Measurements from ENCODE around the gene BRSK2. TPM values are rescaled to one million over a fixed set of nuclear protein-coding genes. Genes with fewer than 3 reads are reported as not detected.

BRSK2 gene
- polyA plus RNA-seq, 4 donors = 0.27 to 7.9 (median 3.3) TPM; not detected in 1

- peaks cover 5 to 72% (median 9%) of the 10 kb centered on the region in 3 donors for H3K36me3 ChIP-seq (ENCODE audit: control insufficient read depth in 3 of 3, insufficient read depth in 2 of 3, low read depth in 1 of 3, low read length in 3 of 3)
- no peak for DNase-seq
- H3K4me3 ChIP-seq (ENCODE audit: low read depth in 1 of 3, low read length in 3 of 3) = no peak overlapping the region
- no peaks in the 10 kb centered on the region for H3K9me3 ChIP-seq (ENCODE audit: control insufficient read depth in 2 of 2, insufficient read depth in 1 of 2, low read depth in 1 of 2, low read length in 1 of 2)
- no peaks in the 10 kb centered on the region for H3K27me3 ChIP-seq (ENCODE audit: control insufficient read depth in 3 of 3, insufficient read depth in 3 of 3, low read length in 3 of 3)
- H3K27ac ChIP-seq (ENCODE audit: low read depth in 1 of 3, low read length in 2 of 3) = peak overlapping the region in 1 of 3 donors; percentile 83
- 87 to 90% (median 90%) methylated on average over 32 of the region's 32 CpGs for WGBS, 3 donors
- no peak for FAIRE-seq
- peaks cover 10 to 17% (median 14%) of the 10 kb centered on the region in 3 donors for H3K4me1 ChIP-seq (ENCODE audit: control insufficient read depth in 3 of 3, insufficient read depth in 2 of 3, low read depth in 1 of 3, low read length in 2 of 3)
These were observed 93.1 kb downstream of the BRSK2 start for GRCh38 chr11:1482581-1483444.

- H3K27me3 ChIP-seq (ENCODE audit: control insufficient read depth in 3 of 3, insufficient read depth in 3 of 3, low read length in 3 of 3) = no peaks in the 10 kb centered on the region
- H3K36me3 ChIP-seq (ENCODE audit: control insufficient read depth in 3 of 3, insufficient read depth in 2 of 3, low read depth in 1 of 3, low read length in 3 of 3) = peaks cover 0 to 66% (median 5%) of the 10 kb centered on the region in 3 donors
- FAIRE-seq (no peak), DNase-seq (no peak)
- no peaks in the 10 kb centered on the region for H3K9me3 ChIP-seq (ENCODE audit: control insufficient read depth in 2 of 2, insufficient read depth in 1 of 2, low read depth in 1 of 2, low read length in 1 of 2)
- H3K27ac ChIP-seq (ENCODE audit: low read depth in 1 of 3, low read length in 2 of 3) = peak overlapping the region in 1 of 3 donors; percentile 41
- 59 to 70% (median 63%) methylated on average over 6 of the region's 6 CpGs for WGBS, 3 donors
- H3K4me3 ChIP-seq (ENCODE audit: low read depth in 1 of 3, low read length in 3 of 3) = no peak overlapping the region
- H3K4me1 ChIP-seq (ENCODE audit: control insufficient read depth in 3 of 3, insufficient read depth in 2 of 3, low read depth in 1 of 3, low read length in 2 of 3) = peaks cover 10 to 17% (median 14%) of the 10 kb centered on the region in 3 donors
These were observed 93.8 kb downstream of the BRSK2 start for GRCh38 chr11:1483445-1483961.

GRCh38 chr11:1484061-1484671, 94.4 kb downstream of the BRSK2 start:
- peaks cover 10 to 17% (median 14%) of the 10 kb centered on the region in 3 donors for H3K4me1 ChIP-seq (ENCODE audit: control insufficient read depth in 3 of 3, insufficient read depth in 2 of 3, low read depth in 1 of 3, low read length in 2 of 3)
- WGBS, 3 donors = 88 to 93% (median 92%) methylated on average over 17 of the region's 17 CpGs
- H3K27me3 ChIP-seq (ENCODE audit: control insufficient read depth in 3 of 3, insufficient read depth in 3 of 3, low read length in 3 of 3) = no peaks in the 10 kb centered on the region
- no peak for DNase-seq
- H3K9me3 ChIP-seq (ENCODE audit: control insufficient read depth in 2 of 2, insufficient read depth in 1 of 2, low read depth in 1 of 2, low read length in 1 of 2) = no peaks in the 10 kb centered on the region
- H3K36me3 ChIP-seq (ENCODE audit: control insufficient read depth in 3 of 3, insufficient read depth in 2 of 3, low read depth in 1 of 3, low read length in 3 of 3) = peaks cover 0 to 62% (median 5%) of the 10 kb centered on the region in 3 donors
- no peak overlapping the region for H3K27ac ChIP-seq (ENCODE audit: low read depth in 1 of 3, low read length in 2 of 3)
- H3K4me3 ChIP-seq (ENCODE audit: low read depth in 1 of 3, low read length in 3 of 3) = no peak overlapping the region
- FAIRE-seq = no peak

GRCh38 chr11:1484695-1485503, 95.2 kb downstream of the BRSK2 start:
- Histone ChIP-seq H3K36me3 (ENCODE audit: control insufficient read depth in 3 of 3, insufficient read depth in 2 of 3, low read depth in 1 of 3, low read length in 3 of 3) (peaks cover 0 to 55% (median 5%) of the 10 kb centered on the region in 3 donors), H3K27me3 (ENCODE audit: control insufficient read depth in 3 of 3, insufficient read depth in 3 of 3, low read length in 3 of 3) (no peaks in the 10 kb centered on the region), H3K27ac (ENCODE audit: low read depth in 1 of 3, low read length in 2 of 3) (peak overlapping the region in 1 of 3 donors; percentile 35), H3K9me3 (ENCODE audit: control insufficient read depth in 2 of 2, insufficient read depth in 1 of 2, low read depth in 1 of 2, low read length in 1 of 2) (no peaks in the 10 kb centered on the region), H3K4me3 (ENCODE audit: low read depth in 1 of 3, low read length in 3 of 3) (no peak overlapping the region), H3K4me1 (ENCODE audit: control insufficient read depth in 3 of 3, insufficient read depth in 2 of 3, low read depth in 1 of 3, low read length in 2 of 3) (peaks cover 10 to 17% (median 14%) of the 10 kb centered on the region in 3 donors)
- 70 to 81% (median 72%) methylated on average over 20 of the region's 20 CpGs for WGBS, 3 donors
- FAIRE-seq = no peak
- DNase-seq = peak in 1 of 2 donors; percentile 7

- Histone ChIP-seq H3K9me3 (ENCODE audit: control insufficient read depth in 2 of 2, insufficient read depth in 1 of 2, low read depth in 1 of 2, low read length in 1 of 2) (no peaks in the 10 kb centered on the region), H3K4me3 (ENCODE audit: low read depth in 1 of 3, low read length in 3 of 3) (no peak overlapping the region), H3K27me3 (ENCODE audit: control insufficient read depth in 3 of 3, insufficient read depth in 3 of 3, low read length in 3 of 3) (no peaks in the 10 kb centered on the region), H3K36me3 (ENCODE audit: control insufficient read depth in 3 of 3, insufficient read depth in 2 of 3, low read depth in 1 of 3, low read length in 3 of 3) (peaks cover 0 to 49% (median 0%) of the 10 kb centered on the region in 3 donors), H3K4me1 (ENCODE audit: control insufficient read depth in 3 of 3, insufficient read depth in 2 of 3, low read depth in 1 of 3, low read length in 2 of 3) (peaks cover 10 to 17% (median 14%) of the 10 kb centered on the region in 3 donors), H3K27ac (ENCODE audit: low read depth in 1 of 3, low read length in 2 of 3) (peak overlapping the region in 1 of 3 donors; percentile 56)
- FAIRE-seq = no peak
- WGBS, 3 donors = 60 to 64% (median 62%) methylated on average over 15 to 17 of the region's 17 CpGs
- no peak for DNase-seq
These were observed 95.8 kb downstream of the BRSK2 start for GRCh38 chr11:1485504-1485885.

GRCh38 chr11:1486054-1486825, 96.5 kb downstream of the BRSK2 start, which contains the start of gene MOB2:
MOB2 (minus strand) TSS chr11:1486779; CDS start chr11:1486556, 223 bp downstream.
- FAIRE-seq = no peak

GRCh38 chr11:1487091-1487850, 97.5 kb downstream of the BRSK2 start:
- H3K4me3 ChIP-seq (ENCODE audit: low read depth in 1 of 3, low read length in 3 of 3) = no peak overlapping the region
- peaks cover 0 to 37% (median 0%) of the 10 kb centered on the region in 3 donors for H3K36me3 ChIP-seq (ENCODE audit: control insufficient read depth in 3 of 3, insufficient read depth in 2 of 3, low read depth in 1 of 3, low read length in 3 of 3)
- H3K4me1 ChIP-seq (ENCODE audit: control insufficient read depth in 3 of 3, insufficient read depth in 2 of 3, low read depth in 1 of 3, low read length in 2 of 3) = peaks cover 10 to 17% (median 14%) of the 10 kb centered on the region in 3 donors
- FAIRE-seq (no peak), DNase-seq (no peak)
- no peaks in the 10 kb centered on the region for H3K9me3 ChIP-seq (ENCODE audit: control insufficient read depth in 2 of 2, insufficient read depth in 1 of 2, low read depth in 1 of 2, low read length in 1 of 2)
- H3K27me3 ChIP-seq (ENCODE audit: control insufficient read depth in 3 of 3, insufficient read depth in 3 of 3, low read length in 3 of 3) = no peaks in the 10 kb centered on the region
- 73 to 89% (median 80%) methylated on average over 20 to 21 of the region's 21 CpGs for WGBS, 3 donors
- H3K27ac ChIP-seq (ENCODE audit: low read depth in 1 of 3, low read length in 2 of 3) = no peak overlapping the region

More at GRCh38 chr11:1486054-1486825, 96.5 kb downstream of the BRSK2 start, which contains the start of gene MOB2:
- peaks cover 0 to 42% (median 0%) of the 10 kb centered on the region in 3 donors for H3K36me3 ChIP-seq (ENCODE audit: control insufficient read depth in 3 of 3, insufficient read depth in 2 of 3, low read depth in 1 of 3, low read length in 3 of 3)
- peak within 1 kb of the TSS in 1 of 3 donors; percentile 8 for H3K4me3 ChIP-seq (ENCODE audit: low read depth in 1 of 3, low read length in 3 of 3)
- H3K27me3 ChIP-seq (ENCODE audit: control insufficient read depth in 3 of 3, insufficient read depth in 3 of 3, low read length in 3 of 3) = no peaks in the 10 kb centered on the region
- WGBS, 3 donors = 23 to 38% (median 32%) methylated on average over 27 to 31 of the region's 31 CpGs
- H3K27ac ChIP-seq (ENCODE audit: low read depth in 1 of 3, low read length in 2 of 3) = peak within 1 kb of the TSS in 1 of 3 donors; percentile 56
- peak; percentile 19 to 52 for DNase-seq
- peaks cover 10 to 17% (median 14%) of the 10 kb centered on the region in 3 donors for H3K4me1 ChIP-seq (ENCODE audit: control insufficient read depth in 3 of 3, insufficient read depth in 2 of 3, low read depth in 1 of 3, low read length in 2 of 3)
- no peaks in the 10 kb centered on the region for H3K9me3 ChIP-seq (ENCODE audit: control insufficient read depth in 2 of 2, insufficient read depth in 1 of 2, low read depth in 1 of 2, low read length in 1 of 2)

All from small intestine (tissue), 7 donors.